ENCODE measurements around the gene WEE2. TPM values are rescaled to one million over a fixed set of nuclear protein-coding genes. Genes with fewer than 3 reads are reported as not detected.

WEE2 gene
- total RNA-seq, 6 experiments from 2014 or later: not detected

GRCh38 chr7:141704112-141704511 lies 4.0 kb upstream of the WEE2 start:
- Histone ChIP-seq H3K4me1 (peaks cover 0 to 12% (median 4%) of the 10 kb centered on the region in 4 donors), H3K4me3 (no peak overlapping the region), H3K9me3 (no peaks in the 10 kb centered on the region), H3K27ac (no peak overlapping the region), H3K27me3 (no peaks in the 10 kb centered on the region), H3K36me3 (no peaks in the 10 kb centered on the region)
- WGBS (ENCODE audit: insufficient coverage, low coverage, low lambda C conversion rate, missing lambda C conversion rate): 73% methylated on average over 3 of the region's 3 CpGs
- no peak for ATAC-seq
- TF ChIP-seq CTCF (IDR thresholded peaks at IDR 0.05): no peak
- TF ChIP-seq POLR2A (IDR thresholded peaks at IDR 0.05): no peak
- no peak for DNase-seq
- intact Hi-C loops (cut with DNase I): no loop called here

GRCh38 chr7:141704741-141705140 lies 3.4 kb upstream of the WEE2 start:
- Histone ChIP-seq H3K27ac (no peak overlapping the region), H3K9me3 (no peaks in the 10 kb centered on the region), H3K36me3 (no peaks in the 10 kb centered on the region), H3K4me1 (peaks cover 0 to 12% (median 4%) of the 10 kb centered on the region in 4 donors), H3K27me3 (no peaks in the 10 kb centered on the region), H3K4me3 (no peak overlapping the region)
- no peak for DNase-seq
- TF ChIP-seq POLR2A (IDR thresholded peaks at IDR 0.05) (no peak), CTCF (IDR thresholded peaks at IDR 0.05) (no peak)
- no peak for ATAC-seq
- intact Hi-C loops (cut with DNase I): no loop called here
- WGBS (ENCODE audit: insufficient coverage, low coverage, low lambda C conversion rate, missing lambda C conversion rate): 90% methylated on average over 3 of the region's 5 CpGs

DNA sequence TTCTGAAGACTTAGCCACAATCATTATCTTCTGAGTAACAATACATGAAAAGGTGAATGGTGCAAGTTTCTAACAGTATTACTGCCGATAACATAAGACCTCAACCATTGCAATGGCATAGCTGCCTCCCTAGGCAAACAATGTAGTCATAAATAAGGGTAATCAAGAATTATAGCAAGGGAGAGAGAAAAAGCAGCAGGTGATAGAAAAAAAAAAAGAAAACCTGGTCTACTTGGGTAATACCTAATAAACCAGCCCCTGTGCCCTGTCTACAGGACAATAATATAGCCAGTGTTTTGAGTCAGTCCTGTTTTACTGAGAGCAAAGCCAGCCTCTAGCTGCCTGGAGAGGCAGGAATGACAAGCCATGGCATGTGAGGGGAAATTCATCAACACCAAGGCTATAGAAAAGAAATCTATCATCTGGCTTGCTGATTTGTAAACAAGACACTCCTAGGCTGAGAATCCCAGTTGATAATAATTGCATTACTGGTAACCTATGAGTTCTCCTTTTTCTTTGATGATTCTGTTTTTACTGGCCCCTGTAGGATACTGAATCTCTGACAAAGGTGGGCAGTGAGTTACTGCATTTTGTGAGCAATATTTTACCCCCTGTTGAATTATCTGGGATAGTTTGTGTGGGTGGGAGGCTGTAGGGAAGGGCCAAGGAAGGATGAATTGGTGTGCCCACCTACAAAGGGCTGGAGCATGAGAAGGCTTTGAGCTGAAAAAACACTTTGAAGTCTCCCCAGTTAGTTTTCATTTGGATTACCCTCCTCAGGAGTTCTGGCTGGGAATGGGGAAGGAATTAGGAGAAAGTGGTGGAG lies 1.7 kb upstream of the WEE2 start:
- intact Hi-C loops (cut with DNase I): no loop called here

GRCh38 chr7:141709318-141709717 lies 1.2 kb downstream of the WEE2 start:
- TF ChIP-seq POLR2A (IDR thresholded peaks at IDR 0.05): no peak
- TF ChIP-seq CTCF (IDR thresholded peaks at IDR 0.05): no peak
- no peak overlapping the region for H3K27ac ChIP-seq

More for the DNA sequence above, 1.7 kb upstream of the WEE2 start:
- no peaks in the 10 kb centered on the region for H3K27me3 ChIP-seq
- no peaks in the 10 kb centered on the region for H3K36me3 ChIP-seq
- H3K4me1 ChIP-seq: peaks cover 0 to 7% (median 0%) of the 10 kb centered on the region in 4 donors
- TF ChIP-seq POLR2A (IDR thresholded peaks at IDR 0.05): no peak
- no peak for TF ChIP-seq CTCF (IDR thresholded peaks at IDR 0.05)
- WGBS (ENCODE audit: insufficient coverage, low coverage, low lambda C conversion rate, missing lambda C conversion rate): 88% methylated on average over 1 of the region's 1 CpG
- H3K4me3 ChIP-seq: no peak overlapping the region
- H3K9me3 ChIP-seq: no peaks in the 10 kb centered on the region
- ATAC-seq (no peak), DNase-seq (no peak)
- H3K27ac ChIP-seq: no peak overlapping the region

More at GRCh38 chr7:141709318-141709717, 1.2 kb downstream of the WEE2 start:
- Histone ChIP-seq H3K4me3 (no peak overlapping the region), H3K4me1 (no peaks in the 10 kb centered on the region), H3K36me3 (no peaks in the 10 kb centered on the region), H3K9me3 (no peaks in the 10 kb centered on the region), H3K27me3 (no peaks in the 10 kb centered on the region)
- intact Hi-C loops (cut with DNase I): no loop called here
- ATAC-seq (no peak), DNase-seq (no peak)
- WGBS (ENCODE audit: insufficient coverage, low coverage, low lambda C conversion rate, missing lambda C conversion rate): 88% methylated on average over 2 of the region's 2 CpGs
